ENCODE results near the gene CCDC201. TPM values are rescaled to one million over a fixed set of nuclear protein-coding genes. Genes with fewer than 3 reads are reported as not detected.

The CCDC201 gene
- total and polyA plus RNA-seq, 2 of the 8 experiments (the other 6 are each of a cell fraction or from before 2014, with no cell fraction given) = not detected

DNA sequence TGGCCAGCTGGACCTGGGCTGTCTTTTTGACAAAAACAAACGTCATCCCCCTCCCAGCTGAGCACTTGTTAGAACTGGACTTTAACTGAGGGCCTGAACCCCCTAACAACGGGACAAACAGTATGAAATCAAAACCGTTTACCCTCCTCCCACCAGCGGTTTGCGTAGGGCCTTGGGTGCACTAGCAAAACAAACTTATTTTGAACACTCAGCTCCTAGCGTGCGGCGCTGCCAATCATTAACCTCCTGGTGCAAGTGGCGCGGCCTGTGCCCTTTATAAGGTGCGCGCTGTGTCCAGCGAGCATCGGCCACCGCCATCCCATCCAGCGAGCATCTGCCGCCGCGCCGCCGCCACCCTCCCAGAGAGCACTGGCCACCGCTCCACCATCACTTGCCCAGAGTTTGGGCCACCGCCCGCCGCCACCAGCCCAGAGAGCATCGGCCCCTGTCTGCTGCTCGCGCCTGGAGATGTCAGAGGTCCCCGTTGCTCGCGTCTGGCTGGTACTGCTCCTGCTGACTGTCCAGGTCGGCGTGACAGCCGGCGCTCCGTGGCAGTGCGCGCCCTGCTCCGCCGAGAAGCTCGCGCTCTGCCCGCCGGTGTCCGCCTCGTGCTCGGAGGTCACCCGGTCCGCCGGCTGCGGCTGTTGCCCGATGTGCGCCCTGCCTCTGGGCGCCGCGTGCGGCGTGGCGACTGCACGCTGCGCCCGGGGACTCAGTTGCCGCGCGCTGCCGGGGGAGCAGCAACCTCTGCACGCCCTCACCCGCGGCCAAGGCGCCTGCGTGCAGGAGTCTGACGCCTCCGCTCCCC is 15.5 kb upstream of the CCDC201 start, which contains the start of gene IGFBP1 (continued):
- TF ChIP-seq HDAC2 (IDR thresholded peaks at IDR 0.05; ENCODE audit: borderline replicate concordance in 1 of 2, low read depth in 2 of 2, low read length in 2 of 2) (no peak), MAFK (IDR thresholded peaks at IDR 0.05; ENCODE audit: low read depth, low read length) (no peak), JUN (IDR thresholded peaks at IDR 0.05; ENCODE audit: low read depth, low read length) (no peak), KDM4A (IDR thresholded peaks at IDR 0.05; ENCODE audit: low read depth, low read length, severe bottlenecking) (peak; percentile 72), POLR2AphosphoS5 (IDR thresholded peaks at IDR 0.05; ENCODE audit: low read depth, low read length) (no peak), TCF12 (IDR thresholded peaks at IDR 0.05; ENCODE audit: low read depth, low read length) (no peak), EGR1 (IDR thresholded peaks at IDR 0.05; ENCODE audit: borderline replicate concordance, low read depth, low read length) (no peak), EZH2 (IDR thresholded peaks at IDR 0.05; ENCODE audit: low read depth, low read length, severe bottlenecking) (peak; percentile 73), SIRT6 (IDR thresholded peaks at IDR 0.05; ENCODE audit: low read length) (no peak), CBX8 (IDR thresholded peaks at IDR 0.05; ENCODE audit: borderline replicate concordance, low read depth, low read length) (no peak), RBBP5 (IDR thresholded peaks at IDR 0.05; ENCODE audit: borderline replicate concordance, low read depth, low read length) (no peak), GABPA (IDR thresholded peaks at IDR 0.05; ENCODE audit: borderline replicate concordance, insufficient read depth, low read length) (0 out of 2 replicates have a peak, but pooled peaks have one; percentile 41), BACH1 (IDR thresholded peaks at IDR 0.05; ENCODE audit: low read length) (no peak), YY1 (IDR thresholded peaks at IDR 0.05; ENCODE audit: low read depth, low read length) (no peak), BCL11A (IDR thresholded peaks at IDR 0.05; ENCODE audit: low read depth in 2 of 2, low read length in 2 of 2) (no peak), CHD1 (IDR thresholded peaks at IDR 0.05; ENCODE audit: low read depth, low read length) (no peak), KDM5A (IDR thresholded peaks at IDR 0.05; ENCODE audit: low read length) (no peak)
- TF ChIP-seq, protein P1, sequence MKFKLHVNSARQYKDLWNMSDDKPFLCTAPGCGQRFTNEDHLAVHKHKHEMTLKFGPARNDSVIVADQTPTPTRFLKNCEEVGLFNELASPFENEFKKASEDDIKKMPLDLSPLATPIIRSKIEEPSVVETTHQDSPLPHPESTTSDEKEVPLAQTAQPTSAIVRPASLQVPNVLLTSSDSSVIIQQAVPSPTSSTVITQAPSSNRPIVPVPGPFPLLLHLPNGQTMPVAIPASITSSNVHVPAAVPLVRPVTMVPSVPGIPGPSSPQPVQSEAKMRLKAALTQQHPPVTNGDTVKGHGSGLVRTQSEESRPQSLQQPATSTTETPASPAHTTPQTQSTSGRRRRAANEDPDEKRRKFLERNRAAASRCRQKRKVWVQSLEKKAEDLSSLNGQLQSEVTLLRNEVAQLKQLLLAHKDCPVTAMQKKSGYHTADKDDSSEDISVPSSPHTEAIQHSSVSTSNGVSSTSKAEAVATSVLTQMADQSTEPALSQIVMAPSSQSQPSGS (IDR thresholded peaks at IDR 0.05; ENCODE audit: low read length) = no peak
- TF ChIP-seq, protein P2, sequence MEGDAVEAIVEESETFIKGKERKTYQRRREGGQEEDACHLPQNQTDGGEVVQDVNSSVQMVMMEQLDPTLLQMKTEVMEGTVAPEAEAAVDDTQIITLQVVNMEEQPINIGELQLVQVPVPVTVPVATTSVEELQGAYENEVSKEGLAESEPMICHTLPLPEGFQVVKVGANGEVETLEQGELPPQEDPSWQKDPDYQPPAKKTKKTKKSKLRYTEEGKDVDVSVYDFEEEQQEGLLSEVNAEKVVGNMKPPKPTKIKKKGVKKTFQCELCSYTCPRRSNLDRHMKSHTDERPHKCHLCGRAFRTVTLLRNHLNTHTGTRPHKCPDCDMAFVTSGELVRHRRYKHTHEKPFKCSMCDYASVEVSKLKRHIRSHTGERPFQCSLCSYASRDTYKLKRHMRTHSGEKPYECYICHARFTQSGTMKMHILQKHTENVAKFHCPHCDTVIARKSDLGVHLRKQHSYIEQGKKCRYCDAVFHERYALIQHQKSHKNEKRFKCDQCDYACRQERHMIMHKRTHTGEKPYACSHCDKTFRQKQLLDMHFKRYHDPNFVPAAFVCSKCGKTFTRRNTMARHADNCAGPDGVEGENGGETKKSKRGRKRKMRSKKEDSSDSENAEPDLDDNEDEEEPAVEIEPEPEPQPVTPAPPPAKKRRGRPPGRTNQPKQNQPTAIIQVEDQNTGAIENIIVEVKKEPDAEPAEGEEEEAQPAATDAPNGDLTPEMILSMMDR (IDR thresholded peaks at IDR 0.05; ENCODE audit: control extremely low read depth in 1 of 3, insufficient read depth in 1 of 3, low read depth in 1 of 3, low read length in 3 of 3) = no peak
- TF ChIP-seq, protein P3, sequence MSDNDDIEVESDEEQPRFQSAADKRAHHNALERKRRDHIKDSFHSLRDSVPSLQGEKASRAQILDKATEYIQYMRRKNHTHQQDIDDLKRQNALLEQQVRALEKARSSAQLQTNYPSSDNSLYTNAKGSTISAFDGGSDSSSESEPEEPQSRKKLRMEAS (IDR thresholded peaks at IDR 0.05) = peak; percentile 90

Measured in H1 (cell line).